ENCODE data around the gene TMEM33.

Gene TMEM33

DNA sequence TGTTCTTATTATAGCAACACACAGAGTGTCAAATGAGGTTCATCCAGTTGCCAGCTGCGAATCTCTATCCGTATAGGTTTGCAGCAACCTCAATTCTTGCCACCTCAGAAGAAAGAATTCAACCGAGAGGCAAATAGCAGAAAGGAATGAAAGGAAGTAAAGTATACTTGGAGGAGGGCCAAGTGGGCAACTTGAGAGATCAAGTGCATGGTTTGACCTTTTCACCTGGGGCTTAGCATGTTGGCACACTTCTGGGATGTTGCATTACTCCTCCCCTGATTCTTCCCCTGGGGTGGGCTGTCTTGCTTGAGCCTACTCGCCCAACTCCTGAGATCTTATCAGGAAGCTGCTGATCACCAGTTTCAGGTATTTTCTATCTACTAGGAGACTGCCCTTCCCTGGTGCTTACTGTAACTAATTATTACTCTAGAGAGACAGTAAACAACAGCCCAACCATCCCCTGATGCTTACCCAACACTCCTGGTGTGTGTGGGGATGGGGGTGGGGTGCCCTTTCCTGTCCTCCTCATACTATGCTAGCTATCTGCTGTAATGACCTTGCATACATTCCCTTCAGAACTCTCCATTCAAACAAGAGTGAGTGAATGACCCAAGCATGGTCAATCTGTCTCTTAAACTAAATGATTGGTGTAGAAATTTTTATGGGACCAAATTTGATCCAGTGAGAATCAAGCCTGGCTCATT is 7.3 kb upstream of the TMEM33 start:
- no peak overlapping the region for H3K4me3 ChIP-seq (ENCODE audit: low read length)
- TF ChIP-seq ZNF274 (IDR thresholded peaks at IDR 0.05; ENCODE audit: low read depth, low read length) = no peak

DNA sequence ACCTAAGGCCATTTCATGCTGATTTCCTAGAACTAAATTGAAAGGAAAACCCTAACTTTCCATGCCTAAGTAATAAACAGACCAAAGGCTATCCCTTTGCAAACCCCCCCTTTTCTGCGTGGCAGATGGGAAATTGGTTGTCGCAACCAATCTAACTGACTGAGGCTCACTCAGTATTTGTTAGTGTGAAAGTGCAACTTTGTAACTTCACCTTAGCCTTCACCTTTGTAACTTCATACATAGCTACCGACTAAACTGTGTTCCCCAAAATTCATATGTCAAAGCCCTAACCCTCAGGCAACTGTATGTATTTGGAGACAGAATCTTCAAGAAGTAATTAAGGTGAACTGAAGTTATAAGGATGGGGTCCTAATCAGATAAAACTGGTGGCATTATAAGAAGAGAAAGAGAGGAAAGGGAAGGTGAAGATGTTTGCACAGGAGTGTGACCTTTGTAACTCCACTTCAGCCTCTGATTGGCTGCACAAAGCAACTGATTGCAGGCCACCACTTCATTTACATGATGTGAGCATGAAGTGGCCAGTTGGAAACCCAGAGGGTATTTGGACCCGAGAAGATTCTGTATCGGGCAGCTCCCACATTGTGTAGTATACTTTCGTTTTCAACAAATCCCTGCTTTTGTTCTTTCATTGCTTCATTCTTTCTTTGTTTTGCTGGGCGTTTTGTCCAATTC is 4.9 kb upstream of the TMEM33 start:
- TF ChIP-seq ZNF274 (IDR thresholded peaks at IDR 0.05; ENCODE audit: low read depth, low read length) = no peak

DNA sequence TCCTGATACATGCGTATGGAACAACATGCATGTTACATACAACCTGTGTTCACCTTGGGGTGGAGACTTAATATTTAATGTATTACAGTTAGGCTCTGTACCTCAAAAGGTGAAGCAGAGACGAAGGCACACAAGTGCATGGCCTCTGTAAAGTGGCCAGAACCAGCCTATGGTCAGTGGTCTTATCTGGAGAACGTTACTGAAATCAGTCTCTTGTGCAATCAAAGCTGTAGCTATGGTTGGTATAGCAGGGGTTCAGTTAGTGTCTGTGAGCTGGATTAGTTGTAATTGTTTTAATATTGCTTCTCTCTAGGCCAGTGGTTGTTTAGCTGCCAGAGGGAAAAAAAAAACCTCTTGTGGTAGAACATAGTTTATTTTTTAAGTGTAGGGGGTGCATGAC is 2.2 kb upstream of the TMEM33 start:
- H3K4me3 ChIP-seq (ENCODE audit: low read length) = no peak overlapping the region
- no peak for TF ChIP-seq ZNF274 (IDR thresholded peaks at IDR 0.05; ENCODE audit: low read depth, low read length)

More for the DNA sequence above, 4.9 kb upstream of the TMEM33 start:
- H3K4me3 ChIP-seq (ENCODE audit: low read length) = no peak overlapping the region

DNA sequence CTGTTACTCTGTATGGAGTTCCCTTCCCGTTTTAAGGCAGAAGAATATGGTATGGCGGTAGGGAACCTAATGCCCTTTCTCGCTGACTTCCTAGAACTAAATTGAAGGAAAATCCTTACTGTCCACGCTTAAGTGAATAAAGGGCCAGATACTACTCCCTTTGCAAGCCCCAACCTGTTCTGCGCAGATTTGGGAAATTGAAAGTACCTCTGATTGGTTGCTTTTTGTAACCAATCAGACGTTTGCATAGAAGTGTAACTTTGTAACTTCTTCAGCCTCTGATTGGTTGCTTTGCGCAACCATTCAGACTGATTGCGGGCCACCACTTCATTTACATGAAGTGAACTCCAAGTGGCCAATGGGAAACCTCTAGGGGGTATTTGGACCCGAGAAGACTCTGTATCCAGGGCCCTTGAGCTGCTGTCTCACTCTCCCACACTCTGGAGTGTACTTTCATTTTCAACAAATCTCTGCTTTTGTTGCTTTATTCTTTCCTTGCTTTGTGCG is 1.2 kb upstream of the TMEM33 start:
- H3K4me3 ChIP-seq (ENCODE audit: low read length) = no peak overlapping the region
- TF ChIP-seq ZNF274 (IDR thresholded peaks at IDR 0.05; ENCODE audit: low read depth, low read length) = no peak

DNA sequence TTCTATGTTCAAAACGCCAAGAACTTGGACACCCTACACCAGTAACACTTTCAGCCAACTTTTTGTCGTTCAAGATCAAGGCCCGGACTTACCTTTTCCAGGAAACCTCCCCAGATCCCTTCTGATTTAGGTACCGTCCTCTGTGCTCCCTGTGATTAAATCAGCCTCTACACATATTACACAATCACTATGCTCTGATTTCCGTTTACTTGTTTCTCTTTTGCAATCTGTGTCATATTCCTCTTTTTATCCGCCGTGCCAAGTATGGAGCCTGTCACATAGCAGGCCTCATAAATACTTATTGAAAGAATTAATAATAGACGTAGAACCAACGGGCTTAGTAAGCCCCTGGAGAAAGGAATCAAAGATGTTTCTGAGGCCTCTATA is 722 bp upstream of the TMEM33 start:
- H3K4me3 ChIP-seq (ENCODE audit: low read length) = no peak overlapping the region; the same call in 1 of the 2 replicates
- TF ChIP-seq ZNF274 (IDR thresholded peaks at IDR 0.05; ENCODE audit: low read depth, low read length) = no peak

DNA sequence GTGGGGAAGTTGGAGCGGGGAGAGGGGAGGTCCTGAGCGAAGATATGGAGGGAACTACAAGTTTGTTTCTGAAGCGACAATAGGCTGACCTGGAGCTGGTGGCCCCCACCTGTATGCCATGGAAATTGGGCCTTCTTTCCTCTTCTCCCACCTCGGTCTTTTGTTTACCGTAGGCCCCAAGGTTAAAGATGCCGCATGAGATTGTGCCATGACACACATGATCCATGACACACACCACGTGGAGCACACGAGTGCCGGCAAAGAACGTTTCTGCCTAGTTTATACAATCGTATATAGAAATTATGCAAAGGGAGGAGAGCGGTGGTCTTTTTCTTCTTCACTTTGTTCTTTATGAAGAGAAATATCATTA is 408 bp downstream of the TMEM33 start:
- H3K4me3 ChIP-seq (ENCODE audit: low read length) = peak overlapping the region; percentile 85
- TF ChIP-seq ZNF274 (IDR thresholded peaks at IDR 0.05; ENCODE audit: low read depth, low read length) = no peak

DNA sequence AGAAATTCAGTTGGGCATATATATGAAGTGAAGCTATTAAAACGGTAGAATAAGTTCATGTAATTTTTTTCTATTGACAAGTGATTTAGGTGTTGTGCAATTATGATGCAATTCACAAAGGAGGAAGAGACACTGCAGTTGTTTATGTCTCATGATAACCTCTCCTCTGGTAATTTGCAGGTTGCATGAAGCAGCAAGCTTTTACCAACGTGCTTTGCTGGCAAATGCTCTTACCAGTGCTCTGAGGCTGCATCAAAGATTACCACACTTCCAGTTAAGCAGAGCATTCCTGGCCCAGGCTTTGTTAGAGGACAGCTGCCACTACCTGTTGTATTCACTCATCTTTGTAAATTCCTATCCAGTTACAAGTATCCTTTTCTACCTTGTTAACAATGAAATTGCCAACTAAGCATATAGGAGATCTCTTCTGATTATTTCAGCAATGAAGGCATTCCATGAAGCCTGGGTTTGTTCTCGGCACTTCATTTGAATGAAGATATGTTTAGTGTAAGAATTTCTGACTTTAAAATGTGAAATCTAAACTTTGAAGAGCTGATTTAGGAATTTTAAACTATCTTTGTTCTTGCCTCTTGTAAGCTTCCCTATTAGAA is 3.9 kb downstream of the TMEM33 start:
- no peak for TF ChIP-seq ZNF274 (IDR thresholded peaks at IDR 0.05; ENCODE audit: low read depth, low read length)
- no peak overlapping the region for H3K4me3 ChIP-seq (ENCODE audit: low read length)

DNA sequence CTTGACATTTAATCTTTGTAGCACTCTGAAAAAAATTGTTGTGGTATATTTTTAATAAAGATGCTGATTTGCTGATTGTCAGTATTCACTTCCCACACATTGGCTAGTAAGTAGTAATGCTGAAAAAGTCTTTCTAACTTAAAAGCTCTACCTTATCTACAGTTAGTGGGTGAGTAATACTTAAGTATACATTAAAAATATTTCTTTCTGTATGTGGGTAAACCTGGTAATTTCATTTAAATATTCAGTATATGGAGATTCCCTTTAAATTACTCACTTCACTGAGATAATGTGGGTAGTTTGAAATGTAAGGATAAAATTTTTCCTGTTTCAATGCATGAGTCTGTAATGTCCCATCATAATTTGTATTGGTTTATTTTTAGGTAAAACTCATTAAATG is 5.6 kb downstream of the TMEM33 start:
- H3K4me3 ChIP-seq (ENCODE audit: low read length) = no peak overlapping the region
- no peak for TF ChIP-seq ZNF274 (IDR thresholded peaks at IDR 0.05; ENCODE audit: low read depth, low read length)

DNA sequence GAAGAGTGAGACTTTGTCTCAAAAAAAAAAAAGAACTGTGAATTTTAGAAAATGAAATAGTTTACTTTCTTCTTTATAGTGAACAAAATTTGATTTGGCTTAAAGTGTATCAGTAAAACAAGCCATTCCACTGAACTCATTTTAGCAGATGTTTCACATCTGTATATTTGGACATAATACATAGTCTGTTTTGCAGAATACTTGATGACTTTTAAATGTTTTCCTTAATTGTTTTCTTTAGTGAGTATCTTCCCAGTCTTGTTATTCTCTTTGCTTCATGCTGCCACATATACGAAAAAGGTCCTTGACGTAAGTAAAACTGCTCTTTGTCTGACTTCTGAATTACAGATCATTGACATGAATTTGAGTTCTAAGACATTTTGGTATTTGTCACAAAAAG is 8.3 kb downstream of the TMEM33 start:
- no peak overlapping the region for H3K4me3 ChIP-seq (ENCODE audit: low read length)
- TF ChIP-seq ZNF274 (IDR thresholded peaks at IDR 0.05; ENCODE audit: low read depth, low read length) = no peak

DNA sequence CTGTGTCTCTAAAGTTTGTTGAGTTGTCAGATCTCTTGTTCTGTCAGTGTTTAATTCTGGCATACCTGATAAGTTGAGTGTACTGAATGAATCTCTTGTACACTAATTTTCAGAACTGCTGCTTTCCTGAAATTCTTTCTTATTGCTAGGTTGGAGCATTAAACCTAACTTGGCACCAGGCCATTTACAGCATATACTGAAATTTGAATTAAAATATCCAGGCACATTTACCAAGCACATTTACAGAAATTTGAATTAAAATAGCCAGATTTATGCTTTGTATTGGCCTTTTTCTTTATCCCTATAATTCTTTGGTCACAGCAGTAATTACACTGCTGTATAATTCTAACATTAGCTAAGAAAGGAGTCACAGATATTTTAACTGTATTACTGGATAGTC is 8.9 kb downstream of the TMEM33 start:
- TF ChIP-seq ZNF274 (IDR thresholded peaks at IDR 0.05; ENCODE audit: low read depth, low read length) = no peak
- no peak overlapping the region for H3K4me3 ChIP-seq (ENCODE audit: low read length)

DNA sequence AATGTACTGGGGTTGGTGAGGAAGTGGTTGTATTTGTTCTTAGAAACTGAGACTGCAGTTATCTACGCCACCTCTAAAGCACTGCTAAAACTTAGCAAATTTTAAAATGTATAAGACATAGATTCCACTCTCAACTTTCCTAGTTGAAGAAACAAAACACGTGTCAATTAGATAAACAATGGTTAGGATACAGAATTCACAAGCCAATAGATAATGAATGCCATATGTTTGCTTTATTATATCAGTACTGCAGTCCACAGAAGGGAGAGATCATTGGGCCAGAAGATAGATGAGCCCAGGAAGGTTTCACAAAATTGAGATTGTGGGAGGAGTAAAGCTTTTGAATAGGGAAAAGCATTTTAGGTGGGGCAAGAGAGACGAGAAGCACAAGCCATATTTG is 14.3 kb downstream of the TMEM33 start:
- no peak for TF ChIP-seq ZNF274 (IDR thresholded peaks at IDR 0.05; ENCODE audit: low read depth, low read length)
- H3K4me3 ChIP-seq (ENCODE audit: low read length) = no peak overlapping the region

DNA sequence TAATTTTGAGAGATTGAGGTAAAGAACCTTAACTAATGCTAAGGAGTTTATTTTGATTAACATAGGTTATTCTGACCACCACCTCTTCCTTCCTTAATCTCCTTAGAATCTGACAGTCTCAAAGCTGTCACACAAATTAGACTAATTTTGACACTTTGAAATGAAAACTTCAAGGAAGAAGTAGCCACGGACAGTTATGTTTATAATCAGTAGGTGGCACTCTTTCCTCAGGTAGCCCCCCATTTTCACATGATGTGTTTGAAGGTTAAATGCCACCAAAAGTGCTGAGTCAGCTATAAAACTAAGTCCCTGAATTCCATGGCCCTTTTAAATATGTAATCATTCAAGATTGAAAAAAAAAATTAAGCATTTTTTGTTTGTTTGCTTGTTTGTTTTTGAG is 22.4 kb downstream of the TMEM33 start:
- TF ChIP-seq ZNF274 (IDR thresholded peaks at IDR 0.05; ENCODE audit: low read depth, low read length) = no peak
- H3K4me3 ChIP-seq (ENCODE audit: low read length) = no peak overlapping the region

DNA sequence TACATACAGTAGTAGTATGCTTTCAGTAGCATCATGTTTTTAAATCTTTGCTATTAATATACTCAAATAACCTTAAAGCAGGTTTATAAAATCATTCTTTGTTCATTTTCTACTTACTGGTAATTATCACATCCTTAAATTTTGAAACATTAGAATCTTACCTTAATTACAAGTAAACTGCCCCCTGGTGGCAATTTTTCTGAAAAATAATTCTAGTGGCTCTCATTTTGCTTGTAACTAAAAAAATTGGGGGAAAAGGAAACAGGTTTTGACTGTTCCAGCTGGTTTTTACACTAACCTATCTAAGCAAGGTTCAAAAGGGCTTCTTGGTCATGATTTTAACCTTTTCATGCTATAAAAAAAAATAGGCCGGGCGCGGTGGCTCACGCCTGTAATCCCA is 27.9 kb downstream of the TMEM33 start:
- TF ChIP-seq ZNF274 (IDR thresholded peaks at IDR 0.05; ENCODE audit: low read depth, low read length) = no peak

DNA sequence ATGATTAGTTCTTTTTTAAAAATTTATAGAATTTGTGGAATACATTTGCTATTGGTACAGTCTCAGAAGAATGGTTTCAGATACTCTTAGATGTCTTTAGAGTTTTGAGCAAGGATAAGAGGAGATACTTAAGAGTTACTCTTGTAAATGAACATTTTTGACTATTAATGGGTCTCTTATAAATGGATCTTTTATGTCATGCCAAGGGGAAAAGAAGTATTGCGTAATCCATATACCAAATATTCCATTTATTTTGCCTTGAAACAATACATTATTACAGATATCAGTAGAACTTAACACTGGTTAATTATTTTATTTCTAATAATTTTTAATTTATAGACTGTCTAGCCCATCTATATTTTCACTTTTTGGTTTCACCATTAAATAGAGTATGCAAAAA is 29.2 kb downstream of the TMEM33 start:
- no peak overlapping the region for H3K4me3 ChIP-seq (ENCODE audit: low read length)
- TF ChIP-seq ZNF274 (IDR thresholded peaks at IDR 0.05; ENCODE audit: low read depth, low read length) = no peak

More for the DNA sequence above, 27.9 kb downstream of the TMEM33 start:
- H3K4me3 ChIP-seq (ENCODE audit: low read length) = peak overlapping the region; percentile 38; the same call in 1 of the 2 replicates

DNA sequence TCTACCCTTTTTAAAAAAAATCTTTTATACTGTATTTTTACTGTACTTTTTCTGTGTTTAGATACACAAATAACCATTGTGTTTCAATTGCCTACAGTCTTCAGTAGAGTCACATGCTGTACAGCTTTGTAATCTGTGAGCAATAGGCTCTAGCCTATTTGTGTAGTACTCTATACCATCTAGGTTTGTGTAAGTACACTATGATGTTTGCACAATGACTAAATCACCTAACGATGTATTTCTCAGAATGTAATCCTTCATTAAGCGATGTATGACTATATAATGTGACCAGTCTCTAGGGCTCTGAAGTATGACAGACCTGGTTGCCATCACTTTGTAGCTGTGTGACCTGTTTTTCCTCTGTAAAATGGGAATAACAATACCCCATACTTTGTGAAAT is 32.2 kb downstream of the TMEM33 start:
- TF ChIP-seq ZNF274 (IDR thresholded peaks at IDR 0.05; ENCODE audit: low read depth, low read length) = no peak

More for the DNA sequence above, 32.2 kb downstream of the TMEM33 start:
- H3K4me3 ChIP-seq (ENCODE audit: low read length) = no peak overlapping the region

All from GM08714 (cell line).